Vagina (tissue), 2 donors: Measurements from ENCODE around the gene RAB17.

Source experiments
- POLR2A ChIP-seq, 2 donors: fragments of 450-650 bp; IDR thresholded peaks; one replicate each; pipeline ENCODE4 v1.6.1; 2017; ENCODE audit warnings: antibody characterized with exemption in 2 of 2, mild to moderate bottlenecking in 2 of 2, moderate library complexity in 2 of 2
- TF ChIP-seq, protein P1 (sequence below), 3 experiments: fragments of 450-650 bp in 2 of 3; fragments of 200-600 bp in 1 of 3; sonication (generic) in 1 of 3; IDR thresholded peaks; one replicate each; pipeline ENCODE4 v1.5.1; 2017 to 2019; ENCODE audit warnings: antibody characterized with exemption in 3 of 3, mild to moderate bottlenecking in 2 of 3, moderate library complexity in 2 of 3

DNA sequence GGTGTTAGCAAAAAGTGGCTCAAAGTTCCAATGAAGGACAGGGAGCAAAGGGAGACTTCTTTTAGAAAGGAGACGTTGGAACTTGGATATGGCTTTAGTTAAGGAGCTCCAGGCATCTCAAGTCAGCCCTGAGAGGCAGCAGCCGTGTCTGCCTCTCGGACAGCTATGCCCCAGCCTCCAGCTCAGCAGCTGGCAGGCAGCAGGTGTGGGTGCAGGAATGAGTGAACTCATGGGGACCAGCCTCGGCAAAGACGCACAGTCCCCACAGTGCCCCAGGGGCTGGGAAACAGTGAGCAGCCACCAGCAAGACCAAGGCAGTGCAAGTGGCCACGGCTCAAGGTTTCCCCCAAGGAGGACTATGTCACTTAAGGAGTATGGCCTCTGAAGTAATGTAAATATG is 35.2 kb upstream of the RAB17 start:
- TF ChIP-seq, protein P1, sequence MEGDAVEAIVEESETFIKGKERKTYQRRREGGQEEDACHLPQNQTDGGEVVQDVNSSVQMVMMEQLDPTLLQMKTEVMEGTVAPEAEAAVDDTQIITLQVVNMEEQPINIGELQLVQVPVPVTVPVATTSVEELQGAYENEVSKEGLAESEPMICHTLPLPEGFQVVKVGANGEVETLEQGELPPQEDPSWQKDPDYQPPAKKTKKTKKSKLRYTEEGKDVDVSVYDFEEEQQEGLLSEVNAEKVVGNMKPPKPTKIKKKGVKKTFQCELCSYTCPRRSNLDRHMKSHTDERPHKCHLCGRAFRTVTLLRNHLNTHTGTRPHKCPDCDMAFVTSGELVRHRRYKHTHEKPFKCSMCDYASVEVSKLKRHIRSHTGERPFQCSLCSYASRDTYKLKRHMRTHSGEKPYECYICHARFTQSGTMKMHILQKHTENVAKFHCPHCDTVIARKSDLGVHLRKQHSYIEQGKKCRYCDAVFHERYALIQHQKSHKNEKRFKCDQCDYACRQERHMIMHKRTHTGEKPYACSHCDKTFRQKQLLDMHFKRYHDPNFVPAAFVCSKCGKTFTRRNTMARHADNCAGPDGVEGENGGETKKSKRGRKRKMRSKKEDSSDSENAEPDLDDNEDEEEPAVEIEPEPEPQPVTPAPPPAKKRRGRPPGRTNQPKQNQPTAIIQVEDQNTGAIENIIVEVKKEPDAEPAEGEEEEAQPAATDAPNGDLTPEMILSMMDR (IDR thresholded peaks at IDR 0.05): no peak
- no peak for TF ChIP-seq POLR2A (IDR thresholded peaks at IDR 0.05)
